Suprapubic skin (tissue), 4 donors: ENCODE data around the gene DHCR7.

Experiments used
- EP300 ChIP-seq: sonication (generic); formaldehyde crosslinking; IDR thresholded peaks from one replicate; pipeline ENCODE4 v1.6.1; 2017; ENCODE audit warnings: antibody characterized with exemption
- POLR2A ChIP-seq, 2 donors: fragments of 450-650 bp; IDR thresholded peaks; one replicate each; pipeline ENCODE4 v1.6.1; 2017; ENCODE audit warnings: antibody characterized with exemption in 2 of 2, mild to moderate bottlenecking in 2 of 2, moderate library complexity in 2 of 2
- POLR2AphosphoS5 ChIP-seq, 3 donors: sonication (generic); formaldehyde crosslinking; IDR thresholded peaks; one replicate each; pipeline ENCODE4 v1.6.1; 2017; ENCODE audit warnings: antibody characterized with exemption in 3 of 3
- TF ChIP-seq, protein P1 (sequence below), 2 donors: fragments of 200-600 bp in 1 of 2; fragments of 450-650 bp in 1 of 2; sonication (generic) in 1 of 2; IDR thresholded peaks; one replicate each; pipeline ENCODE4 v1.5.1; 2016 to 2019; ENCODE audit warnings: antibody characterized with exemption in 2 of 2, mild to moderate bottlenecking in 1 of 2, moderate library complexity in 1 of 2

- TF ChIP-seq POLR2A (IDR thresholded peaks at IDR 0.05) (no peak), POLR2AphosphoS5 (IDR thresholded peaks at IDR 0.05) (no peak), EP300 (no peak)
- TF ChIP-seq, protein P1, sequence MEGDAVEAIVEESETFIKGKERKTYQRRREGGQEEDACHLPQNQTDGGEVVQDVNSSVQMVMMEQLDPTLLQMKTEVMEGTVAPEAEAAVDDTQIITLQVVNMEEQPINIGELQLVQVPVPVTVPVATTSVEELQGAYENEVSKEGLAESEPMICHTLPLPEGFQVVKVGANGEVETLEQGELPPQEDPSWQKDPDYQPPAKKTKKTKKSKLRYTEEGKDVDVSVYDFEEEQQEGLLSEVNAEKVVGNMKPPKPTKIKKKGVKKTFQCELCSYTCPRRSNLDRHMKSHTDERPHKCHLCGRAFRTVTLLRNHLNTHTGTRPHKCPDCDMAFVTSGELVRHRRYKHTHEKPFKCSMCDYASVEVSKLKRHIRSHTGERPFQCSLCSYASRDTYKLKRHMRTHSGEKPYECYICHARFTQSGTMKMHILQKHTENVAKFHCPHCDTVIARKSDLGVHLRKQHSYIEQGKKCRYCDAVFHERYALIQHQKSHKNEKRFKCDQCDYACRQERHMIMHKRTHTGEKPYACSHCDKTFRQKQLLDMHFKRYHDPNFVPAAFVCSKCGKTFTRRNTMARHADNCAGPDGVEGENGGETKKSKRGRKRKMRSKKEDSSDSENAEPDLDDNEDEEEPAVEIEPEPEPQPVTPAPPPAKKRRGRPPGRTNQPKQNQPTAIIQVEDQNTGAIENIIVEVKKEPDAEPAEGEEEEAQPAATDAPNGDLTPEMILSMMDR (IDR thresholded peaks at IDR 0.05): no peak
These were observed 35.5 kb upstream of the DHCR7 start for GRCh38 chr11:71483692-71484091.
